PC-3 (cell line): ENCODE data around the gene SFMBT2. TPM values are rescaled to one million over a fixed set of nuclear protein-coding genes. Genes with fewer than 3 reads are reported as not detected.

Experiments
- ATAC-seq: fragments of 200-7000 bp; cut with Tn5 transposase; 2 replicates; pipeline ENCODE4 v1.9.1; 2020; ENCODE audit warnings: mild to moderate bottlenecking, moderate library complexity
- BruUV-seq: library from RNA; stranded (reverse); fragments of 400-500 nt; replicated peaks from 2 replicates; lab custom pipeline; 2021; lab: Mats Ljungman, UMichigan
- CTCF ChIA-PET: fragments of 300-600 bp; sonication (Branson Sonifier 250); formaldehyde crosslinking; loops from one replicate; lab custom pipeline; 2022; ENCODE audit warnings: antibody characterized with exemption; lab: Charles Lee
- POLR2A ChIA-PET: fragments of 300-600 bp; sonication (Branson Sonifier 250); formaldehyde crosslinking; loops from one replicate; lab custom pipeline; 2022; ENCODE audit warnings: antibody characterized with exemption; ENCODE audit not compliant: unreplicated experiment; lab: Charles Lee
- DNase-seq: peaks from one replicate; pipeline ENCODE4 v3.0.0-alpha.2; 2015
- H2AFZ ChIP-seq: fragments of 300-600 bp; sonication (generic); 2 replicates; pipeline ENCODE4 v1.6.0; 2016; ENCODE audit warnings: antibody characterized with exemption, low read length
- H3F3A ChIP-seq: fragments of 300-600 bp; sonication (generic); one replicate; pipeline ENCODE4 v1.6.0; 2017; ENCODE audit warnings: antibody characterized with exemption, low read length, control low read depth, mild to moderate bottlenecking; ENCODE audit not compliant: unreplicated experiment
- H3K27ac ChIP-seq: fragments of 300-600 bp; sonication (generic); 2 replicates; pipeline ENCODE4 v1.5.1; 2016; ENCODE audit warnings: mild to moderate bottlenecking, low read length
- H3K27me3 ChIP-seq: fragments of 300-600 bp; sonication (generic); 2 replicates; pipeline ENCODE4 v1.6.1; 2016; ENCODE audit warnings: low read length, mixed read lengths
- H3K36me3 ChIP-seq: fragments of 300-600 bp; sonication (generic); 2 replicates; pipeline ENCODE4 v1.6.1; 2016; ENCODE audit warnings: low read depth, mixed run types, low read length, mixed read lengths
- H3K4me1 ChIP-seq: fragments of 300-600 bp; sonication (generic); 2 replicates; pipeline ENCODE4 v1.5.1; 2016; ENCODE audit warnings: low read length; ENCODE audit not compliant: insufficient read depth
- H3K4me2 ChIP-seq: fragments of 300-600 bp; sonication (generic); 2 replicates; pipeline ENCODE4 v1.6.0; 2016; ENCODE audit warnings: low read length
- H3K4me3 ChIP-seq: fragments of 300-600 bp; sonication (generic); 2 replicates; pipeline ENCODE4 v1.5.1; 2016; ENCODE audit warnings: mild to moderate bottlenecking, low read length, mixed read lengths
- H3K79me2 ChIP-seq: fragments of 300-600 bp; sonication (generic); 2 replicates; pipeline ENCODE4 v1.6.1; 2017; ENCODE audit warnings: low read length, mixed read lengths
- H3K9ac ChIP-seq: fragments of 300-600 bp; sonication (generic); 2 replicates; pipeline ENCODE4 v1.6.0; 2016; ENCODE audit warnings: mild to moderate bottlenecking, low read length
- H3K9me2 ChIP-seq: fragments of 300-600 bp; sonication (generic); replicated peaks from 2 replicates; pipeline ENCODE4 v1.6.1; 2016; ENCODE audit warnings: mixed run types, low read length, mixed read lengths
- H3K9me3 ChIP-seq: fragments of 300-600 bp; sonication (generic); 2 replicates; pipeline ENCODE4 v1.6.1; 2016; ENCODE audit warnings: low read length, mixed read lengths
- H4K20me1 ChIP-seq: fragments of 300-600 bp; sonication (generic); 2 replicates; pipeline ENCODE4 v1.6.1; 2016; ENCODE audit warnings: low read length, mixed read lengths
- CTCF ChIP-seq: fragments of 300-600 bp; sonication (generic); conservative IDR thresholded peaks from 2 replicates; pipeline ENCODE4 v1.5.1; 2017; ENCODE audit warnings: antibody characterized with exemption, low read depth, mild to moderate bottlenecking, low read length
- EZH2 ChIP-seq: fragments of 300-600 bp; sonication (generic); IDR thresholded peaks from one replicate; pipeline ENCODE4 v1.6.1; 2017; ENCODE audit warnings: antibody characterized with exemption, mild to moderate bottlenecking, low read length; ENCODE audit not compliant: unreplicated experiment
- EZH2phosphoT487 ChIP-seq: fragments of 300-600 bp; sonication (generic); IDR thresholded peaks from 2 replicates; pipeline ENCODE4 v1.6.1; 2018; ENCODE audit warnings: mild to moderate bottlenecking, antibody characterized with exemption, low read length, borderline replicate concordance
- intact Hi-C: fragments of 100-400 bp; cut with micrococcal nuclease; formaldehyde crosslinking; loops from 2 replicates; pipeline ENCODE4 v1.9.0; 2023
- total RNA-seq: library from RNA; depleted of rRNA; stranded (reverse); fragments of >200 nt; gene quantifications from 2 replicates; pipeline ENCODE4 v1.2.3, GENCODE V29; 2014

The SFMBT2 gene
- total RNA-seq, 1 experiment from 2014 or later = 1.9 TPM

GRCh38 chr10:7385114-7385513 is 25.7 kb downstream of the SFMBT2 start:
- no peaks in the 10 kb centered on the region for H4K20me1 ChIP-seq
- H3K9me3 ChIP-seq = no peaks in the 10 kb centered on the region
- TF ChIP-seq EZH2 (no peak), EZH2phosphoT487 (no peak), CTCF (no peak)
- H3K4me1 ChIP-seq = peaks cover 5% of the 10 kb centered on the region; the same call in 1 of the 2 replicates
- DNase-seq (no peak), ATAC-seq (no peak)
- no peaks in the 10 kb centered on the region for H3F3A ChIP-seq
- no peak overlapping the region for H3K9ac ChIP-seq
- H3K79me2 ChIP-seq = no peaks in the 10 kb centered on the region
- no peak overlapping the region for H3K27ac ChIP-seq
- H3K9me2 ChIP-seq = no peaks in the 10 kb centered on the region
- intact Hi-C loops = no loop called here
- no TSS peak for BruUV-seq
- no peaks in the 10 kb centered on the region for H3K36me3 ChIP-seq
- H3K4me2 ChIP-seq = no peak overlapping the region
- no peaks in the 10 kb centered on the region for H3K27me3 ChIP-seq
- POLR2A ChIA-PET = no interaction called here
- H2AFZ ChIP-seq = no peak overlapping the region
- H3K4me3 ChIP-seq = no peak overlapping the region
- CTCF ChIA-PET = no interaction called here

DNA sequence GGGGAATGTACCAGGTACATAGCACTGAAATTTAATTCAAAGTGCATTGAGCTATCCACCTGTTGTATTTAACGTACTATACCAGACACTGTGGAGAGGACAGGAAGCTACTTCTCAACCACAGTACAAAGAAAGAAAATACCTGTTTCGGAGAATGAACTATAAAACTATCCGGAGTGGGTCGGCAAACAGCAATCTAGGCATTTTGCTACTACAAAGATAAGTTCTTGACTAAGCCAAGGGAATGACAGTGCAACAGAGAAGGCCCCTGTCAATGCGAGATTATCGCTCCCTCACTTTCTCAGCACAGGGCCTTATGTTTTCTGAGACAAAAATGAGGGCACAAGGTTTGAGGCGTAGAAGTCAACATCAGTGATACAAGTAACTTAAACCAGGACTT is 27.4 kb downstream of the SFMBT2 start:
- Histone ChIP-seq H3K27ac (no peak overlapping the region), H3F3A (no peaks in the 10 kb centered on the region), H3K79me2 (no peaks in the 10 kb centered on the region), H3K27me3 (no peaks in the 10 kb centered on the region), H3K4me1 (peaks cover 5% of the 10 kb centered on the region; the same call in 1 of the 2 replicates), H3K4me3 (no peak overlapping the region), H2AFZ (no peak overlapping the region), H3K9me3 (no peaks in the 10 kb centered on the region), H3K4me2 (no peak overlapping the region), H3K9me2 (no peaks in the 10 kb centered on the region), H3K36me3 (no peaks in the 10 kb centered on the region), H3K9ac (no peak overlapping the region), H4K20me1 (no peaks in the 10 kb centered on the region)
- intact Hi-C loops = no loop called here
- ATAC-seq = no peak
- no peak for DNase-seq
- TF ChIP-seq EZH2 (no peak), CTCF (no peak), EZH2phosphoT487 (no peak)
- ChIA-PET POLR2A (no interaction called here), CTCF (interaction anchor here (0.5 kb wide), 1 partner anchor 977 kb away, joined by 8 read pairs; no protein-coding TSS in a partner anchor)
- no TSS peak for BruUV-seq

GRCh38 chr10:7380704-7381241 is 30.1 kb downstream of the SFMBT2 start:
- Histone ChIP-seq H3K27me3 (no peaks in the 10 kb centered on the region), H2AFZ (no peak overlapping the region), H3K79me2 (no peaks in the 10 kb centered on the region), H3F3A (no peaks in the 10 kb centered on the region), H4K20me1 (no peaks in the 10 kb centered on the region), H3K4me1 (peaks cover 5% of the 10 kb centered on the region), H3K4me3 (no peak overlapping the region), H3K4me2 (no peak overlapping the region), H3K27ac (no peak overlapping the region), H3K9me3 (no peaks in the 10 kb centered on the region), H3K36me3 (no peaks in the 10 kb centered on the region), H3K9me2 (no peaks in the 10 kb centered on the region), H3K9ac (no peak overlapping the region)
- DNase-seq = no peak
- ChIA-PET CTCF (no interaction called here), POLR2A (no interaction called here)
- TF ChIP-seq EZH2phosphoT487 = no peak
- TF ChIP-seq CTCF = no peak
- no peak for TF ChIP-seq EZH2
- no peak for ATAC-seq
- BruUV-seq = no TSS peak
- intact Hi-C loops = no loop called here
